ENCODE measurements around the gene TMEM120A.

- TF ChIP-seq, protein P1, sequence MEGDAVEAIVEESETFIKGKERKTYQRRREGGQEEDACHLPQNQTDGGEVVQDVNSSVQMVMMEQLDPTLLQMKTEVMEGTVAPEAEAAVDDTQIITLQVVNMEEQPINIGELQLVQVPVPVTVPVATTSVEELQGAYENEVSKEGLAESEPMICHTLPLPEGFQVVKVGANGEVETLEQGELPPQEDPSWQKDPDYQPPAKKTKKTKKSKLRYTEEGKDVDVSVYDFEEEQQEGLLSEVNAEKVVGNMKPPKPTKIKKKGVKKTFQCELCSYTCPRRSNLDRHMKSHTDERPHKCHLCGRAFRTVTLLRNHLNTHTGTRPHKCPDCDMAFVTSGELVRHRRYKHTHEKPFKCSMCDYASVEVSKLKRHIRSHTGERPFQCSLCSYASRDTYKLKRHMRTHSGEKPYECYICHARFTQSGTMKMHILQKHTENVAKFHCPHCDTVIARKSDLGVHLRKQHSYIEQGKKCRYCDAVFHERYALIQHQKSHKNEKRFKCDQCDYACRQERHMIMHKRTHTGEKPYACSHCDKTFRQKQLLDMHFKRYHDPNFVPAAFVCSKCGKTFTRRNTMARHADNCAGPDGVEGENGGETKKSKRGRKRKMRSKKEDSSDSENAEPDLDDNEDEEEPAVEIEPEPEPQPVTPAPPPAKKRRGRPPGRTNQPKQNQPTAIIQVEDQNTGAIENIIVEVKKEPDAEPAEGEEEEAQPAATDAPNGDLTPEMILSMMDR (IDR thresholded peaks at IDR 0.05; ENCODE audit: low read length): no peak
- TF ChIP-seq EZH2 (IDR thresholded peaks at IDR 0.05; ENCODE audit: borderline replicate concordance, low read length): no peak
These were observed 41.0 kb downstream of the TMEM120A start for GRCh38 chr7:75953431-75953830.

Measured in OCI-LY1 (cell line).